Measurements from ENCODE around the gene DEPP1.

DEPP1 gene

GRCh38 chr10:44993922-44994751, 15.5 kb upstream of the DEPP1 start:
- no peak for TF ChIP-seq REST (IDR thresholded peaks at IDR 0.05; ENCODE audit: insufficient read depth in 1 of 2, low read depth in 2 of 2, low read length in 2 of 2)
- TF ChIP-seq FOXP2 (optimal IDR thresholded peaks at IDR 0.05; ENCODE audit: borderline replicate concordance, extremely low read depth, extremely low read length, insufficient read depth), result no peak
- TF ChIP-seq POLR2AphosphoS5 (IDR thresholded peaks at IDR 0.05; ENCODE audit: low read depth, low read length), result no peak
- TF ChIP-seq SIN3A (IDR thresholded peaks at IDR 0.05; ENCODE audit: borderline replicate concordance, insufficient read depth, low read length), result no peak

GRCh38 chr10:44993226-44993921, 14.8 kb upstream of the DEPP1 start:
- TF ChIP-seq REST (IDR thresholded peaks at IDR 0.05; ENCODE audit: insufficient read depth in 1 of 2, low read depth in 2 of 2, low read length in 2 of 2) (no peak), SIN3A (IDR thresholded peaks at IDR 0.05; ENCODE audit: borderline replicate concordance, insufficient read depth, low read length) (no peak), FOXP2 (optimal IDR thresholded peaks at IDR 0.05; ENCODE audit: borderline replicate concordance, extremely low read depth, extremely low read length, insufficient read depth) (no peak), POLR2AphosphoS5 (IDR thresholded peaks at IDR 0.05; ENCODE audit: low read depth, low read length) (no peak), TAF1 (IDR thresholded peaks at IDR 0.05; ENCODE audit: borderline replicate concordance, insufficient read depth, low read length) (no peak)

GRCh38 chr10:44992732-44993225, 14.2 kb upstream of the DEPP1 start:
- TF ChIP-seq POLR2AphosphoS5 (IDR thresholded peaks at IDR 0.05; ENCODE audit: low read depth, low read length) (no peak), TAF1 (IDR thresholded peaks at IDR 0.05; ENCODE audit: borderline replicate concordance, insufficient read depth, low read length) (no peak), FOXP2 (optimal IDR thresholded peaks at IDR 0.05; ENCODE audit: borderline replicate concordance, extremely low read depth, extremely low read length, insufficient read depth) (no peak), SIN3A (IDR thresholded peaks at IDR 0.05; ENCODE audit: borderline replicate concordance, insufficient read depth, low read length) (no peak), REST (IDR thresholded peaks at IDR 0.05; ENCODE audit: insufficient read depth in 1 of 2, low read depth in 2 of 2, low read length in 2 of 2) (no peak)

- TF ChIP-seq POLR2AphosphoS5 (IDR thresholded peaks at IDR 0.05; ENCODE audit: low read depth, low read length), result no peak
- TF ChIP-seq REST (IDR thresholded peaks at IDR 0.05; ENCODE audit: insufficient read depth in 1 of 2, low read depth in 2 of 2, low read length in 2 of 2), result no peak
These were observed 13.6 kb upstream of the DEPP1 start for GRCh38 chr10:44992070-44992731.
